Stimulated activated naive CD8-positive, alpha-beta T cell treated with anti-CD3 and anti-CD28 coated beads, Interleukin-15, Interleukin-2, amounts not matched to agents 100 ng/mL and 50 ng/mL, for 24 hours (primary cell): ENCODE data around the gene DOP1A.

Experiments
- H3K27ac Mint-ChIP-seq: one replicate; pipeline ENCODE4 v1.8.0; 2021; ENCODE audit warnings: mild to moderate bottlenecking, mixed read lengths
- H3K27me3 Mint-ChIP-seq: one replicate; pipeline ENCODE4 v1.8.0; 2021; ENCODE audit warnings: mixed read lengths
- H3K36me3 Mint-ChIP-seq: one replicate; pipeline ENCODE4 v1.8.0; 2021; ENCODE audit warnings: low read depth, mixed read lengths
- H3K4me1 Mint-ChIP-seq: one replicate; pipeline ENCODE4 v1.8.0; 2021; ENCODE audit warnings: low read depth, mixed read lengths
- H3K4me3 Mint-ChIP-seq: one replicate; pipeline ENCODE4 v1.8.0; 2021; ENCODE audit warnings: mild to moderate bottlenecking, mixed read lengths
- H3K9me3 Mint-ChIP-seq: one replicate; pipeline ENCODE4 v1.8.0; 2021; ENCODE audit warnings: mixed read lengths

The DOP1A gene

DNA sequence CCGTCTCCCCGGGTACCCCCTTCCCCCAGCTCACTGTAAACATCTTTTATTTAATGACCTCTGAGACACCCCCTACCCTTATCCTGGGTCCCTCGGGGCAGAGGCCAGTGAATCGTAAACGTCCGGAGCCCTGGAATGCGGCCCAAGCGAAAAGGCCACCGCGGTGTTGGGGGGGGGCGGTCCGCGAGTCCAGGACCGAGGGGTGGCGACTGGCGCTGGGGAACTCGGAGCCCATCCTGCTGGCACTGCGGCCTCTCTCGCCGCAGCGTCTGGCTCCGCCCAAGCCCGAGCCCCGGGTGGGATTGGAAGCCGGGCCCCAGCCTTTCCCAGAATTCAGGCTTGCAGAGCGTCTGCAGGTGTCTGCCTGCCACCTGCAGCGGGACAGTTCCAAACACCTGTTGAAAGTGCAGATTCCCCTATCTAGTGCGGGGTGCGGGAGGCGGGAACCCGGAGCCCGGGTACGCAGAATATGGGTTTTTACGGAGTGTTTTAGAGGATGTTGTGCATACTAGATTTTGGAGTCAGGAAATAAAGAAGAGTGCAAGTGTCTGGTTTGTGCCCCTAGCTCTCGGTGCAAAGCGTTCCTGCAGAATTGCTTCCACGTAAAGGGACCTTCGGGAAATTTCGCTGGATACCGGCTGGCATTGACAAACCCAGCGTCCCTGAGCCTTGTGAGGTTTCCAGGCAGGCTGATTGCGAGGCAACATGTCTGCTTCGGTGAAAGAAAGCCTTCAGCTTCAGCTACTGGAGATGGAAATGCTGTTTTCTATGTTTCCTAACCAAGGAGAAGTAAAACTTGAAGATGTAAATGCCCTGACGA lies 126.5 kb downstream of the DOP1A start:
- peak overlapping the region; percentile 97 for H3K4me3 Mint-ChIP-seq
- peaks cover 27% of the 10 kb centered on the region for H3K36me3 Mint-ChIP-seq
- H3K27ac Mint-ChIP-seq = no peak overlapping the region
- peaks cover 36% of the 10 kb centered on the region for H3K4me1 Mint-ChIP-seq
- H3K9me3 Mint-ChIP-seq = no peaks in the 10 kb centered on the region
- no peaks in the 10 kb centered on the region for H3K27me3 Mint-ChIP-seq

DNA sequence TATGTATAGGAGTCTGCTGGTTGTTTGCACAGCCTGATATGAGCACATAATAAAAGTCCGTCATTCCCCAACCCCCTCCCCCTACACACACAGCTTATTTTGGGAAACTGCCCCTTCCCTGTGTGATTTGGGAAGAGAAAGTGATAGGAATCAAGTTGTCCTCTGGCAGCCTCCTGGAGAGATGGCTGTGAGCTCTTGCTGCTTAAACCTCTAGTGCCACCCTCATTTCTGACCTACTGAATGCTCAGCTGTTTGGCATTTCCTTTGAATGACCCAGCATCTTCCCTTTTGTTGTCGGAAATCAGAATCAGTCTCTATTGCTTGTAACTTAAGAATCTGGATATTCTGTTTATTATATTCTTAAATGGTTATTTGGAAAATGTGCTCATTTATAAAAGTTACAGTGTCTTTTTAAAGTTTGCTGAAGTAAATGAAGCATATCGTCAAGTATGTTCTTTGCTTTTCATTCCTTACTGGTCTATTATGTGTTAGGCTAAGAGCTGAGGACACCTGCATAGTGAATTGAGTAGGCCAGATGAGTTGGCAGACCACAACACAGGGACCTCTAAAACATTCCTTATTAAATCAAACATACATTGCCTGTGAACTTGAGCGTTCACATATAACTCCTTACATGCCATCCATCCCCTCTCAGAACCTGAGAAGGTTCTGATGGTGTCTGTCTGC lies 131.2 kb downstream of the DOP1A start:
- Mint-ChIP-seq H3K4me1 (peaks cover 23% of the 10 kb centered on the region), H3K9me3 (no peaks in the 10 kb centered on the region), H3K4me3 (no peak overlapping the region), H3K27ac (no peak overlapping the region), H3K27me3 (no peaks in the 10 kb centered on the region), H3K36me3 (peaks cover 6% of the 10 kb centered on the region)

DNA sequence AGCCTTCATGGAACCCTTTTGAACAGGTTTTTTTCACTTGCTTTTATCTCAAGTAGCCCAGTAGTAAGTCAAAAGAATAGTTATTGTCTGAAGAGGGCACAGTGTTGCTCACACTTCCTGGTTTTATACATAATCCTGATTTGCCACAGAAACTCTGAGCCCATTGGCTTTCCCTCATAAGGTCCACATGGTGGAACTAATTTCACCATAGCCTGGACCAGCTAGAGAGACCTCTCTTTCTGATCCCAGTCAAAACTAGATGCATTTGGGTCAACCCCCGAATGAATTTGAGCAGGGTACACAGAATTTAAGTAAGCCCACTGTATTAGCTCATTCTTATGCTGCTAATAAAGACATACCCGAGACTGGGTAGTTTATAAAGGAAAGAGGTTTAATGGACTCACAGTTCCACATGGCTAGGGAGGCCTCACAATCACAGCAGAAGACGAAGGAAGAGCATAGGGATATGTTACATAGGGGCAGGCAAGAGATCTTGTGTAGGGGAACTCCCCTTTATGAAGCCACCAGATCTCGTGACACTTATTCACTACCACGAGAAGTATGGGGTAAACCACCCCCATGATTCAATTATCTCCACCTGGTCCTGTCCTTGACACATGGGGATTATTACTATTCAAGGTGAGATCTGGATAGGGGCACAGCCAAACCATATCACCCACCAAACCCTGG lies 131.8 kb downstream of the DOP1A start:
- Mint-ChIP-seq H3K27me3 (no peaks in the 10 kb centered on the region), H3K4me1 (peaks cover 18% of the 10 kb centered on the region), H3K9me3 (no peaks in the 10 kb centered on the region), H3K36me3 (peaks cover 6% of the 10 kb centered on the region), H3K27ac (no peak overlapping the region), H3K4me3 (no peak overlapping the region)

DNA sequence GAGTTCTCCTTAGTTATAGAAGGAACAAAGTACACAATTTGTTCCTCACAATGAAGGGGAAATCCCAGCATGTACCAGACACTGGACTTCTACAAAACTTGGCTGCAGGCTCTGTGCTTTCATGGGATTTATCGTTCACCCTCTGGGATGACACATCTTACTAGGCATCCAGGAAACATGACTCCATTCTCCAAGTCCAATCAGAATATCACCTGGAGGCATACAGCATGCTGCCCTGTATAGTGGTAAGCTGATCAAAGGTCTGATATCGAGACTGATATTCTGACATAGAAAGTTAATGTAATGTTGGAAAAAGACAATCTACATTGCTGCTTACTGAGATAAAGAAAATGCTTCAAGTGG lies 132.4 kb downstream of the DOP1A start:
- Mint-ChIP-seq H3K4me1 (peaks cover 13% of the 10 kb centered on the region), H3K9me3 (no peaks in the 10 kb centered on the region), H3K27me3 (no peaks in the 10 kb centered on the region), H3K4me3 (no peak overlapping the region), H3K36me3 (peaks cover 6% of the 10 kb centered on the region), H3K27ac (no peak overlapping the region)

DNA sequence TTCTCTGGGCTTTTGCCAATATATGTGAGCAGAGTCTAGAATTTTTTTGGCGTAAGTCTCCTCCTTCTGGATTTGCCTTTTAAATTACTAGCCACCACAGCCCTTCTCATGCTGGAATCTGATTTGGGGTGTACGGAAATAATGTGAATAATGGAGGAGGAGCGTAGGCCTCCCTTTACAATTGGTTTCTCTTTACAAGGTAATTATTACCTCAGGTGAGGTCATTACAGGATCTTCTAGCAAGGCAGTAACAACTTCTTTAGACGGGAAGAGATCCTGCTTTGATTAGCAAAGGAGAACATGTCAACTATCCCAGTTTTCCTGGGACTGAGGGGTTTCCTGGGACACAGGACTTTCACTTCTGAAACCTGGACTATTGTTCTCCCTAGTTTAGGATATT lies 134.6 kb downstream of the DOP1A start:
- Mint-ChIP-seq H3K27ac (no peak overlapping the region), H3K4me1 (peaks cover 10% of the 10 kb centered on the region), H3K4me3 (no peak overlapping the region), H3K27me3 (peaks cover 8% of the 10 kb centered on the region), H3K36me3 (no peaks in the 10 kb centered on the region), H3K9me3 (no peaks in the 10 kb centered on the region)

DNA sequence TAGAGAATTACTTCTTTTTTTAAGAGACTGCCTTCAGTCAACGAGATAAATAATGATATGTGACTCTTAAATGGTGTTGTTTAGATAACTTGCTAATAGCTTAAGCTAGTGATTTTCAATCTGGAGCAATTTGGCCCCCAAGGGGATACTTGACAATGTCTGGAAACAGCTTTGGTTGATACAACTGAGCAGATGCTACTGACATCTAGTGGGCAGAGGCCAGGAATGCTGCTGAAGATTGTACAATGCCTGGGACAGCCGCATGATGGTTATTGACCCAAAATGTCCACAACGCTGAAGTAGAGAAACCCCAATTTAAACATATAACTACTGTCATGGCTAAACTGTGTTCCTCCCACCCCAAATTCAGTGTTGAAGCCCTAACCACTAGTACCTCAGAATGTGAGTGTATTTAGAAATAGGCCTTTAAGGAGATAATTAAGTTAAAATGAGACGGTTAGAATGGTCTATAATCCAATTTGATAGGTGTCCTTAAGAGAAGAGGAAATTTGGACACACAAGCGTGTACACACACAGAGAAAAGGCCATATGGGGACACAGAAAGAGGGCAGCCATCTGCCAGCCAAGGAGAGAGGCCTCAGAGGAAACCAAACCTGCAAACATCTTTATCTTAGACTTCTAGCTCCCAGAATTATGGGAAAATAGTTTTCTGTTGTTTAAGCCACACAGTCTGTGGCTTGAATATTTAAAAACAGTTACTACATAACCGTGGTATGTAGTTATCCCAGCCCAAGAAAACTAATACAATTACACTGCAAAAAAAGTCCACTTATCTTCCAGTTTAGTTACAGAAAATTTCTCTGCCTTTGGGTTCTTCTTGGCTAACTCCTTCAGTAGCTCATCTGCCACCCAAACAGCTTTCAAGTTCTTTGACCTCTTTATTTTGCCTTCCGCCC lies 147.9 kb downstream of the DOP1A start:
- Mint-ChIP-seq H3K27me3 (peaks cover 26% of the 10 kb centered on the region), H3K36me3 (no peaks in the 10 kb centered on the region), H3K4me3 (no peak overlapping the region), H3K9me3 (no peaks in the 10 kb centered on the region), H3K27ac (no peak overlapping the region), H3K4me1 (no peaks in the 10 kb centered on the region)

DNA sequence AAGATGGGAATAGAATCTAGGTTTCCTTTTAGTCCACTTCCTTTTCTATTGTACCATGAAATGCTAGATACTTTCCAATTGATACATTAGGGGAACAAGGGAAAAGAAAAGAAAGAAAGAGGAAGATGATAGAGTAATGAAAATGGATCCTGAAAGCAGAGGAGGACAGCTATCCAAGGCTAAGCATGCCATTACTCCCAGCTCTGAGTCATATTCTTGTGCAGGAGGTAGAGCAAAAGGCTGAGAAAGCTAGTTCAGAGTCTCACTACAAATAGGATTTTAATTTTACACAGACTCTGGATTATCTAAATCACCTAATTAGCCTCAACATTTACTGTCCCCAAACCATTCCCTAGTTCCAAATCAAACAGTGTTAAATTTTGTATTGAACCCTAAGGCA lies 149.3 kb downstream of the DOP1A start:
- peaks cover 15% of the 10 kb centered on the region for H3K27me3 Mint-ChIP-seq
- H3K27ac Mint-ChIP-seq = no peak overlapping the region
- H3K4me1 Mint-ChIP-seq = no peaks in the 10 kb centered on the region
- H3K4me3 Mint-ChIP-seq = no peak overlapping the region
- H3K9me3 Mint-ChIP-seq = no peaks in the 10 kb centered on the region
- no peaks in the 10 kb centered on the region for H3K36me3 Mint-ChIP-seq
